Dermis microvascular lymphatic vessel endothelial cell (primary cell): ENCODE data around the gene KLF14. TPM values are rescaled to one million over a fixed set of nuclear protein-coding genes. Genes with fewer than 3 reads are reported as not detected.
"Not testable (repeated sequence)": the region's sequence is repeated elsewhere in the genome, so short reads cannot be mapped to it uniquely, and the experiment has no call there.

Experiments
- DNase-seq, 2 donors: peaks; one replicate each; pipeline versions ENCODE4 v3.0.0 to v3.0.0-alpha.2; 2010; ENCODE audit warnings: low read depth in 2 of 2
- total RNA-seq: library from RNA; depleted of rRNA; stranded (reverse); fragments of >200 nt; gene quantifications from 2 replicates; pipeline ENCODE4 v1.2.1, GENCODE V29; 2014

KLF14 gene
- total RNA-seq: not detected in 2 replicates

GRCh38 chr7:130733931-130734814 lies at the start of gene KLF14:
Gene KLF14 (minus strand): TSS chr7:130734207. CDS start chr7:130734033, 174 bp downstream.
- DNase-seq: peak in 1 of 2 donors; percentile 28

- no peak for DNase-seq
These were observed 47.3 kb upstream of the KLF14 start for GRCh38 chr7:130781346-130781745.

DNA sequence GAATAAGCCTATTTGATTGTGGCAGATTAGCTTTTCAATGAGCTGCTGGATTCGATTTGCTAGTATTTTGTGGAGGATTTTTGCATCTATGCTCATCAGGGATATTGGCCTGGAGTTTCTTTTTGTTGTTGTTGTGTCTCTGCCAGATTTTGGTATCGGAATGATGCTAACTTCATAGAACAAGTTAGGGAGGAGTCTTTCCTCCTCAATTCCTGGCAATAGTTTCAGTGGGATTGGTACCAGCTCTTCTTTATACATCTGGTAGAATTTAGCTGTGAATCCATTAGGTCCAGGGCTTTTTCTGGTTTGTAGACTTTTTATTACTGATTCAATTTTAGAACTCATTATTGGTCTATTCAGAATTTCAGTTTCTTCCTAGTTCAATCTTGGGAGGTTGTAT lies 43.4 kb upstream of the KLF14 start:
- no peak for DNase-seq

GRCh38 chr7:130772456-130772855 lies 38.4 kb upstream of the KLF14 start:
- DNase-seq: not testable (repeated sequence)

- no peak for DNase-seq
These were observed 34.8 kb upstream of the KLF14 start for GRCh38 chr7:130768854-130769253.

- DNase-seq: not testable (repeated sequence)
These were observed 30.6 kb upstream of the KLF14 start for GRCh38 chr7:130764569-130764968.

DNA sequence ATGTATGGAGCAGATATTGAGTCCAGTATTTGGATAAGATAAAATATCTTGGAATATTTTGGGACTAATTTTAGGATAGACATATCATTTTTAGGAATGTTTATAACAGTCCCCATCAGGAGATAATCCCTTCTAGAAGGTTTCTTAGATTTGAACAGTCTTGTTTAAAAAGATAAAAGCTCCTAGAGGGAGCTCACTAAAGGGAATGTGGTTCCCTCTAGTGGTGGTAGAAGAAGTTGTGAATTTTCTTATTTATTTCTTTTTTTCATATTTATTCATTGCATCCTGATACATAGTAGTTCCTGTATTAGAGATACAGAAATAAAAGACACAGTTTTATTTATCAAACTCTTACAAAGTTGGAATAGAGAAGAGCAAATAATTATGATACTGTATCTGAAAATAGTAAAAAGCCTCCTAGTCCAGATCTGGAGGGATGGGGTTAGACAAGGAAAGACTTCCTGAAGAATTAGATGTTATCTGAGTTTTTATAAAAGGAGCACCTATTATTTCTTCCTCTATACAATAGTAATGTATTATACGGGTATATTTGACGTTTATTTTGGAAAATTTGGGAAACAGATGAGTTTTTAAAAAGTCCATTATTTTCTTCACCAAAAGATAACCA lies 24.5 kb upstream of the KLF14 start:
- DNase-seq: peak; percentile 36 to 67

DNA sequence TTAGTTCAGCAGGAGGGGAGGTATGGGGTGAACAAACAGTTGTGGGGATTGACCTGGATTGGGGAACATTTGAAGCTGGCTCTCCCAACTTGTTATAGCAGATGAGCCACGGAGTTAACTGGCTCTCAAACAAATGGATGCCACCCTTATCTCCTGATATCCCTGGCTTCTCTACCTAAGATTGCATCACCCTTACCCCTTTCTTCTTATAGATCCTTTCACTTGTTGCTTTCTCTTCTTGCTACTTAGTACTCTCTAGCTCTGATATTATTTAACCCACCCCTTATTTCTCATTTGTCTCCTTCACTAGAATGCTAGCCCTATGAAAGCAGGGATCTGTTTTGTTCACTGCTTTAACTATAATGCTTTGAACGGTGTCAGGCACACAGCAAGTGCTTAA lies 22.3 kb upstream of the KLF14 start:
- DNase-seq: no peak

DNA sequence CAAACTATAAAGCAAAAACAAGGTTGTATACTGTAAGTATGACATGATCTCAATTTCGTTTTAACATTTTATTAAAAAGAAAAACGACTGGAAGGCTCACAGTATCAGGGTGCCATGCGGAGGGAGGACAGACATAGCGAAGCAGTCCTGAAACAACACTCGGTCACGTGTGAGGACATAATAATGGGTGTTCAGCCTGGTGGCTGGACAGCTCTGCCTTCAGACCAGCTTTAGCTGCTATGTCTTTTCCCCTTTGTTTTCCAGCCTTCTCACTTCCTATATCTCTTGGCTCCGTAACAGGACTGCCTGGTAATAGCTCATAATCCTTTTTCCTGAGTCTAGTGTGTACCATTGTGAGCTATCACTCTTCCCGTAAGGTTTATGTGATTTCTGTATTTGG lies 18.4 kb upstream of the KLF14 start:
- DNase-seq: peak; percentile 36 to 72

DNA sequence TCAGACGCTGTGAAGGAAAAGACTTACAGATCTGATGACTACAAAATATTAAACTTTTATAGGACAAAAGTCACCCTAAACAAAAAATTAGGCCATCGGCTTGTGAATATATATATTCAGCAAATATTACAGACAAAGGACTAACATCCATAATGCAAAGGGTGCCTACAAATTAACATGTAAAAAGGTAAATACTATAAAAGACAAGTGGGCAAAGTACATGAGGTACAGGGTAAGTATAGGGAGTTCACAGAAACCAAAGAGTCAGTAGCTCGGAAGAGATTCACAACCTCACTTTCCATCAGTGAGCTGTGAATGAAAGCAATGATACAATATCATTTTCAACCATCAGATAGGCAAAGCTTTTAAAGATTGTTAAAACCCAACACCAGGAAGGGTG lies 16.7 kb upstream of the KLF14 start:
- DNase-seq: no peak

GRCh38 chr7:130748531-130749389 lies 14.8 kb upstream of the KLF14 start:
- no peak for DNase-seq

GRCh38 chr7:130741331-130741995 lies 7.5 kb upstream of the KLF14 start:
- DNase-seq: no peak

DNA sequence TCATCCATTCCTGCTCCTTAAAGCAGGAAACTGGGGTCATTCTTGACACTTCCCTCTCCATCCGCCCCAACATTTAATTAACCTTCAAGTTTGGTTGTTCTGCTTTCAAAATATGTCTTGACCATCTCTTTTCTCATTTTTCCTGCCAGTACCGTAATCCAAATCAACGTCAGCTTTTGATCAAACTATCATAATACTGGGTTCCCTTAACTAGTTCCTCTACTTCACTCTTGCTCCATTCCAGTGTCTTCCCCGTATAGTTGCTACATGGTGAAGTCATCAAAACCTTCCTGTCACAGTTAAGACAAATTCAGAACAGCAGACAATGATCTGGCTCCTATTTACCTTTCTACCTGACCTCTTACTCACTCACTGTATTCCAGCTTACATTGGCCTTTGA lies 6.6 kb upstream of the KLF14 start:
- no peak for DNase-seq

GRCh38 chr7:130736298-130736900 lies 2.4 kb upstream of the KLF14 start:
- DNase-seq: no peak

DNA sequence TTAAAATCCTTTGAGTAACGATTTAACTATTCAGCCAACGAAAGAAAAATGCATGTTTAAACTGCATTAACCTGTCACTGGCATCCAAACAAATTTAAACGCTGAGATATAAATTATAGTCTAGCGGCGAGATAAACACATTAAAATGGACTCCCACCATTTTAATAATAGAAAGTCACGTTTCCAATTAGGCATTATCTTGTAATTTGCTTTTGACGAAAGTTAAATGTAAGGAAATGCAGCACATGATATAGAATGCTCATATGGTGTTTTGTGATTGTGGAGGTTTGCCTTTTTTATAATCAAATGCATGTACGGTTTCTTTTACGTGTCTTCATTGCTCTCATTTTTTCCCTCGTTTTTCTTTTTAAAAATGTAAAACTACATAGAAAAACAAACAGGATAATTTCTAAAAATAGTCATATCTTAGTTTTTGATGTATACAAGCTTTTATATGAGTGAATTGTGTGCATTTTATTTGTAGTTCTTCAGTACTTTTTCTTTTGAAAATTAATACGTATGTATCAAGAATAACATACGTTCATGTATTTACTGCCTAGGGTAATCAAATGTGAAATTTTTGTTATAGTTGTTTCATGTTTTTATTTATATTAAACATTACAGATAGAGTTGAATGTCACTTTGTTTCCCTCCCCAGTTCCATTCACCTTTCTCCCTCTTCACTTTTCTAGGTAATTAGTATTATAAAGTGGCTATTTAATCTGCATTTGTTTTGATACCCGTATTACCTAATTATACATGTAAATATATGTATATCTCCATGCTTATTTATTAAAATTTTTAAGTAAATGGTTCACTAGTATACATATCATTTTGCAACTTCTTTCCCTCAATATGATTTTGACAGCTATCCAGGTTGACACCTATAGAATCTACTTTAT lies 1.1 kb upstream of the KLF14 start:
- no peak for DNase-seq

- DNase-seq: peak in 1 of 2 donors; percentile 35
These were observed 752 bp downstream of the KLF14 start for GRCh38 chr7:130732980-130733930.

- DNase-seq: no peak
These were observed 10.2 kb downstream of the KLF14 start for GRCh38 chr7:130723784-130724183.

GRCh38 chr7:130721486-130722277 lies 12.3 kb downstream of the KLF14 start:
- DNase-seq: peak; percentile 58 to 77
